Thyroid gland (tissue), 4 donors: ENCODE measurements around the gene GH1.

Source experiments
- POLR2A ChIP-seq, 2 donors: fragments of 450-650 bp; IDR thresholded peaks; one replicate each; pipeline ENCODE4 v1.6.1; 2017; ENCODE audit warnings: antibody characterized with exemption in 2 of 2, mild to moderate bottlenecking in 2 of 2, moderate library complexity in 1 of 2
- TF ChIP-seq, protein P1 (sequence below), 6 experiments: fragments of 200-600 bp in 3 of 6; fragments of 450-650 bp in 3 of 6; sonication (generic) in 3 of 6; IDR thresholded peaks; one replicate each; pipeline ENCODE4 v1.5.1; 2016 to 2019; ENCODE audit warnings: antibody characterized with exemption in 6 of 6, mild to moderate bottlenecking in 2 of 6, inconsistent platforms in 1 of 6, moderate library complexity in 1 of 6

- TF ChIP-seq, protein P1, sequence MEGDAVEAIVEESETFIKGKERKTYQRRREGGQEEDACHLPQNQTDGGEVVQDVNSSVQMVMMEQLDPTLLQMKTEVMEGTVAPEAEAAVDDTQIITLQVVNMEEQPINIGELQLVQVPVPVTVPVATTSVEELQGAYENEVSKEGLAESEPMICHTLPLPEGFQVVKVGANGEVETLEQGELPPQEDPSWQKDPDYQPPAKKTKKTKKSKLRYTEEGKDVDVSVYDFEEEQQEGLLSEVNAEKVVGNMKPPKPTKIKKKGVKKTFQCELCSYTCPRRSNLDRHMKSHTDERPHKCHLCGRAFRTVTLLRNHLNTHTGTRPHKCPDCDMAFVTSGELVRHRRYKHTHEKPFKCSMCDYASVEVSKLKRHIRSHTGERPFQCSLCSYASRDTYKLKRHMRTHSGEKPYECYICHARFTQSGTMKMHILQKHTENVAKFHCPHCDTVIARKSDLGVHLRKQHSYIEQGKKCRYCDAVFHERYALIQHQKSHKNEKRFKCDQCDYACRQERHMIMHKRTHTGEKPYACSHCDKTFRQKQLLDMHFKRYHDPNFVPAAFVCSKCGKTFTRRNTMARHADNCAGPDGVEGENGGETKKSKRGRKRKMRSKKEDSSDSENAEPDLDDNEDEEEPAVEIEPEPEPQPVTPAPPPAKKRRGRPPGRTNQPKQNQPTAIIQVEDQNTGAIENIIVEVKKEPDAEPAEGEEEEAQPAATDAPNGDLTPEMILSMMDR (IDR thresholded peaks at IDR 0.05), result peak; percentile 90 to 96 (median 94)
- TF ChIP-seq POLR2A (IDR thresholded peaks at IDR 0.05), result no peak
Observed at GRCh38 chr17:63919311-63919723, 678 bp upstream of the GH1 start.
